ENCODE results near the gene TOP3B. TPM values are rescaled to one million over a fixed set of nuclear protein-coding genes. Genes with fewer than 3 reads are reported as not detected.
"Not testable (repeated sequence)": the region's sequence is repeated elsewhere in the genome, so short reads cannot be mapped to it uniquely, and the experiment has no call there.

TOP3B gene
- total RNA-seq, 3 donors from 2014 or later: 30.4 to 40.0 (median 38.3) TPM

- no peaks in the 10 kb centered on the region for H3K36me3 ChIP-seq (ENCODE audit: low read depth)
- no peaks in the 10 kb centered on the region for H3K9me3 ChIP-seq
- no peak overlapping the region for H3K4me3 ChIP-seq
- H3K4me1 ChIP-seq (ENCODE audit: low read depth): no peaks in the 10 kb centered on the region
- no peak for ATAC-seq
- no peak for DNase-seq
- intact Hi-C loops (cut with DNase I, micrococcal nuclease): no loop called here
- no peak for TF ChIP-seq CTCF (IDR thresholded peaks at IDR 0.05)
Measured at GRCh38 chr22:21917959-21918261, 64.7 kb downstream of the TOP3B start.

- no peaks in the 10 kb centered on the region for H3K36me3 ChIP-seq (ENCODE audit: low read depth)
- no peaks in the 10 kb centered on the region for H3K9me3 ChIP-seq
- no peaks in the 10 kb centered on the region for H3K4me1 ChIP-seq (ENCODE audit: low read depth)
- H3K4me3 ChIP-seq: no peak overlapping the region
- no peak for DNase-seq
- no peak for ATAC-seq
- intact Hi-C loops (cut with DNase I, micrococcal nuclease): no loop called here
- TF ChIP-seq CTCF (IDR thresholded peaks at IDR 0.05): no peak
Measured at GRCh38 chr22:21917181-21917958, 65.2 kb downstream of the TOP3B start.

- ATAC-seq (no peak), DNase-seq (no peak)
- no peak overlapping the region for H3K4me3 ChIP-seq
- H3K4me1 ChIP-seq (ENCODE audit: low read depth): no peaks in the 10 kb centered on the region
- intact Hi-C loops (cut with DNase I, micrococcal nuclease): no loop called here
- no peaks in the 10 kb centered on the region for H3K9me3 ChIP-seq
- no peak for TF ChIP-seq CTCF (IDR thresholded peaks at IDR 0.05)
- no peaks in the 10 kb centered on the region for H3K36me3 ChIP-seq (ENCODE audit: low read depth)
Measured at GRCh38 chr22:21916309-21916918, 66.2 kb downstream of the TOP3B start.

GRCh38 chr22:21915624-21916308 is 66.8 kb downstream of the TOP3B start:
- intact Hi-C loops (cut with DNase I, micrococcal nuclease): no loop called here

GRCh38 chr22:21914033-21914642 is 68.4 kb downstream of the TOP3B start:
- DNase-seq; ATAC-seq; H3K9me3 ChIP-seq; H3K36me3 ChIP-seq (ENCODE audit: low read depth); intact Hi-C loops (cut with DNase I, micrococcal nuclease); H3K4me1 ChIP-seq (ENCODE audit: low read depth); H3K4me3 ChIP-seq: not testable (repeated sequence)

More at GRCh38 chr22:21915624-21916308, 66.8 kb downstream of the TOP3B start:
- no peak overlapping the region for H3K4me3 ChIP-seq
- TF ChIP-seq CTCF (IDR thresholded peaks at IDR 0.05): no peak
- H3K9me3 ChIP-seq: no peaks in the 10 kb centered on the region
- no peaks in the 10 kb centered on the region for H3K4me1 ChIP-seq (ENCODE audit: low read depth)
- DNase-seq (no peak), ATAC-seq (no peak)
- no peaks in the 10 kb centered on the region for H3K36me3 ChIP-seq (ENCODE audit: low read depth)

- intact Hi-C loops (cut with DNase I, micrococcal nuclease); H3K4me1 ChIP-seq (ENCODE audit: low read depth); H3K4me3 ChIP-seq; DNase-seq; ATAC-seq; H3K9me3 ChIP-seq; H3K36me3 ChIP-seq (ENCODE audit: low read depth): not testable (repeated sequence)
Measured at GRCh38 chr22:21910367-21910766, 72.2 kb downstream of the TOP3B start.
